Prostate gland (tissue), 2 donors: ENCODE results near the gene RARRES2. TPM values are rescaled to one million over a fixed set of nuclear protein-coding genes. Genes with fewer than 3 reads are reported as not detected.

ENCODE experiments used
- DNase-seq: peaks from one replicate; pipeline ENCODE4 v3.0.0-alpha.2; 2019; ENCODE audit warnings: low spot score
- H3K27ac ChIP-seq, 2 donors: fragments of 200-600 bp; sonication (generic); 2 replicates each; pipeline ENCODE4 v1.5.1; 2017 to 2019
- H3K27me3 ChIP-seq: fragments of 200-600 bp; sonication (generic); replicated peaks from 2 replicates; pipeline ENCODE4 v1.5.1; 2019; ENCODE audit not compliant: insufficient read depth
- H3K36me3 ChIP-seq, 2 donors: fragments of 200-600 bp; sonication (generic); 1 replicate in 1 of 2; 2 replicates in 1 of 2; pipeline versions ENCODE4 v1.5.1 to v1.8.1; 2017 to 2019
- H3K4me1 ChIP-seq: fragments of 200-600 bp; sonication (generic); replicated peaks from 2 replicates; pipeline ENCODE4 v1.5.1; 2019
- H3K4me3 ChIP-seq, 2 donors: fragments of 200-600 bp; sonication (generic); 2 replicates each; pipeline ENCODE4 v1.5.1; 2017 to 2019
- H3K9me3 ChIP-seq: fragments of 200-600 bp; sonication (generic); 2 replicates; pipeline ENCODE4 v1.5.1; 2017
- POLR2A ChIP-seq: fragments of 450-650 bp; IDR thresholded peaks from one replicate; pipeline ENCODE4 v1.6.1; 2016; ENCODE audit warnings: antibody characterized with exemption, mild to moderate bottlenecking
- POLR2AphosphoS5 ChIP-seq: sonication (generic); formaldehyde crosslinking; IDR thresholded peaks from one replicate; pipeline ENCODE4 v1.6.1; 2017; ENCODE audit warnings: antibody characterized with exemption
- WGBS: methylation state at CpG from one replicate; pipeline ENCODE4 v1.1.5; 2018; 5-methylcytosine and 5-hydroxymethylcytosine counted together
- intact Hi-C: fragments of 100-400 bp; cut with DNase I; formaldehyde crosslinking; loops from one replicate; pipeline ENCODE4 v1.14.2; 2022
- total RNA-seq, 2 donors: library from RNA; depleted of rRNA; stranded (reverse); fragments of >200 nt; gene quantifications; one replicate each; pipeline ENCODE4 v1.1.0, GENCODE V29; 2016
- TF ChIP-seq, protein P1 (sequence below), 4 experiments: fragments of 200-600 bp in 2 of 4; fragments of 450-650 bp in 2 of 4; sonication (generic) in 2 of 4; IDR thresholded peaks; 1 replicate in 3 of 4; 2 replicates in 1 of 4; pipeline ENCODE4 v1.5.1; 2016 to 2019; ENCODE audit warnings: antibody characterized with exemption in 4 of 4, mild to moderate bottlenecking in 2 of 4, moderate library complexity in 2 of 4

RARRES2 gene
- total RNA-seq, 2 donors from 2014 or later = 98.8 to 99.8 TPM

DNA sequence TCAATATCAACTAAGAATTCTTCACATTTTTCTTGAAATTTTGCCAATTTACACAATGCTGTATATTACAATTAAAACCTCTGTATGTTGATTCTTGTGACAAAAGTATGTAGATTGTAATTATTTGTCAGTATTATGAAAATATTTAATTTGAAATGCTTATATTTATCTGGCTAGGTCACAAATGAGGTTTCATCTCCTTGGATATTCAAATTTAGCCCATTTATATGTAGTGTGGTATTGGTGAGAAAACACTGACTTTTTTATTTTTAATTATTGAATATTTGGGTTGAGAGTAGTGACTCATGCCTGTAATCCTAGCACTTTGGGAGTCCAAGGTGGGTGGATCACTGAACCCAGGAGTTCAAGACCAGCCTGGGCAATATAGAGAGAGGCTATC, 2.9 kb upstream of the RARRES2 start:
- TF ChIP-seq, protein P1, sequence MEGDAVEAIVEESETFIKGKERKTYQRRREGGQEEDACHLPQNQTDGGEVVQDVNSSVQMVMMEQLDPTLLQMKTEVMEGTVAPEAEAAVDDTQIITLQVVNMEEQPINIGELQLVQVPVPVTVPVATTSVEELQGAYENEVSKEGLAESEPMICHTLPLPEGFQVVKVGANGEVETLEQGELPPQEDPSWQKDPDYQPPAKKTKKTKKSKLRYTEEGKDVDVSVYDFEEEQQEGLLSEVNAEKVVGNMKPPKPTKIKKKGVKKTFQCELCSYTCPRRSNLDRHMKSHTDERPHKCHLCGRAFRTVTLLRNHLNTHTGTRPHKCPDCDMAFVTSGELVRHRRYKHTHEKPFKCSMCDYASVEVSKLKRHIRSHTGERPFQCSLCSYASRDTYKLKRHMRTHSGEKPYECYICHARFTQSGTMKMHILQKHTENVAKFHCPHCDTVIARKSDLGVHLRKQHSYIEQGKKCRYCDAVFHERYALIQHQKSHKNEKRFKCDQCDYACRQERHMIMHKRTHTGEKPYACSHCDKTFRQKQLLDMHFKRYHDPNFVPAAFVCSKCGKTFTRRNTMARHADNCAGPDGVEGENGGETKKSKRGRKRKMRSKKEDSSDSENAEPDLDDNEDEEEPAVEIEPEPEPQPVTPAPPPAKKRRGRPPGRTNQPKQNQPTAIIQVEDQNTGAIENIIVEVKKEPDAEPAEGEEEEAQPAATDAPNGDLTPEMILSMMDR (IDR thresholded peaks at IDR 0.05) = no peak
- no peak for TF ChIP-seq POLR2A
- no peak for TF ChIP-seq POLR2AphosphoS5
- no peaks in the 10 kb centered on the region for H3K4me1 ChIP-seq
- no peak overlapping the region for H3K4me3 ChIP-seq
- H3K9me3 ChIP-seq = no peaks in the 10 kb centered on the region
- peaks cover 2% of the 10 kb centered on the region for H3K27me3 ChIP-seq
- no peaks in the 10 kb centered on the region for H3K36me3 ChIP-seq
- no peak for DNase-seq
- intact Hi-C loops = no loop called here
- H3K27ac ChIP-seq = no peak overlapping the region

DNA sequence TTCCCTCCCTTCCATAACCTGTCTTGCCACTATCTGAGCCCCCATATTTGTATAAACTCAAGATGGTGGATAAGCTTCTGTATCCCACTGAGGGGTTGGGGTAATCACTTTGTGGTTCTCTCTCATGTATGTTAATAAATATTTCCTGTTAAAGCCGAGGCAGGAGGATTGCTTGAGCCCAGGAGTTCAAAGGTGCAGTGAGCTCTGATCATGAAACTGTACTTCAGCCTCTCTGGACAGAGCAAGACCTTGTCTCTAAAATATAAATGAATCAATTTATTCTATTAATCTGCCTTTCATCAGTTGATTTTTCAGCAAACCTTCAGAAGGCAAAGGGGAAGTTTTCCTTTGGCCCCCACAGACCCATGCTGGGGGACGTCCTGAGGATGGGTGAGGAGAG, 1.8 kb upstream of the RARRES2 start:
- no peak overlapping the region for H3K4me3 ChIP-seq
- no peaks in the 10 kb centered on the region for H3K4me1 ChIP-seq
- H3K27ac ChIP-seq = no peak overlapping the region
- intact Hi-C loops = no loop called here
- no peaks in the 10 kb centered on the region for H3K9me3 ChIP-seq
- WGBS = 88% methylated on average over 2 of the region's 2 CpGs
- H3K27me3 ChIP-seq = peaks cover 2% of the 10 kb centered on the region
- no peak for DNase-seq
- TF ChIP-seq, protein P1 (IDR thresholded peaks at IDR 0.05) = no peak
- TF ChIP-seq POLR2AphosphoS5 = no peak
- no peak for TF ChIP-seq POLR2A
- H3K36me3 ChIP-seq = no peaks in the 10 kb centered on the region

DNA sequence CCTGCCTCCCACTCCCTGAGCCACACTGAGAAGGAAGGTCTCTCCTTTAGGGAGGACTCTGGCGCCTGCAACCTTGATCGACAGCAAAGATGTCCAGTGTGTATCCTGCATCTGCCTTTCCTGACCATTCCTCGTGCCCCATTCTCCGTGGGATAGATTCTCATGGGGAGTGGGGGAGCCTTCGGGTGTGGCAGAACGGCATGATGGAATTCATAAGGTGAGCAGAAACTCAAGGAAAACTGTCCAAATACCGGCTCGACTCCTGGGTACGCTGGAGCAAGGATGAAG, 636 bp upstream of the RARRES2 start:
- Histone ChIP-seq H3K4me1 (no peaks in the 10 kb centered on the region), H3K27me3 (peaks cover 2% of the 10 kb centered on the region), H3K27ac (peak overlapping the region; percentile 44 to 62), H3K9me3 (no peaks in the 10 kb centered on the region), H3K4me3 (peak overlapping the region in 1 of 2 donors; percentile 33), H3K36me3 (no peaks in the 10 kb centered on the region)
- DNase-seq = no peak
- WGBS = 86% methylated on average over 9 of the region's 9 CpGs
- intact Hi-C loops = no loop called here
- TF ChIP-seq, protein P1 (IDR thresholded peaks at IDR 0.05) = no peak
- no peak for TF ChIP-seq POLR2AphosphoS5
- TF ChIP-seq POLR2A = no peak

DNA sequence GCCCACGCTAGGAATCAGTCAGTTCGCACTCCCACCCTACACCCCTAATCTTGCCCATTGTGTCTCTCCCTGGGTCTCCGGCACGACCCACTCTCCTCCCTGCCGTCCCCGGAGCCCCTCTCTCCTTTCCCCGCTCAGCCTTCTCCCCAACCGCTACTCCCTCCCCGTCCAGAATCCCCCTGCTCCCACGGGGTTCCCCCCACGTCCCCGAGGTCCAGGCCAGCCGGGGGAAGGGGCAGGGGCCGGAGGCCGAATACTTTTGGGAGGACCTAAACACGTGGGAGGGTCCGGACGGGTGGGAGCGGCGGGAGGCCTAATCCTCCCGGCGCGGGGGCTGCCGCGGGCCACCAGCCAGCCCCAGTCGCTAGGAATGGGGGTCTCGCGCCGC, 560 bp downstream of the RARRES2 start:
- Histone ChIP-seq H3K4me1 (no peaks in the 10 kb centered on the region), H3K36me3 (no peaks in the 10 kb centered on the region), H3K27ac (peak overlapping the region; percentile 70 to 81), H3K9me3 (no peaks in the 10 kb centered on the region), H3K4me3 (peak overlapping the region; percentile 33 to 41), H3K27me3 (peaks cover 2% of the 10 kb centered on the region)
- no peak for DNase-seq
- intact Hi-C loops = no loop called here
- TF ChIP-seq, protein P1 (IDR thresholded peaks at IDR 0.05) = no peak
- TF ChIP-seq POLR2A = no peak
- no peak for TF ChIP-seq POLR2AphosphoS5
- 14% methylated on average over 29 of the region's 29 CpGs for WGBS

DNA sequence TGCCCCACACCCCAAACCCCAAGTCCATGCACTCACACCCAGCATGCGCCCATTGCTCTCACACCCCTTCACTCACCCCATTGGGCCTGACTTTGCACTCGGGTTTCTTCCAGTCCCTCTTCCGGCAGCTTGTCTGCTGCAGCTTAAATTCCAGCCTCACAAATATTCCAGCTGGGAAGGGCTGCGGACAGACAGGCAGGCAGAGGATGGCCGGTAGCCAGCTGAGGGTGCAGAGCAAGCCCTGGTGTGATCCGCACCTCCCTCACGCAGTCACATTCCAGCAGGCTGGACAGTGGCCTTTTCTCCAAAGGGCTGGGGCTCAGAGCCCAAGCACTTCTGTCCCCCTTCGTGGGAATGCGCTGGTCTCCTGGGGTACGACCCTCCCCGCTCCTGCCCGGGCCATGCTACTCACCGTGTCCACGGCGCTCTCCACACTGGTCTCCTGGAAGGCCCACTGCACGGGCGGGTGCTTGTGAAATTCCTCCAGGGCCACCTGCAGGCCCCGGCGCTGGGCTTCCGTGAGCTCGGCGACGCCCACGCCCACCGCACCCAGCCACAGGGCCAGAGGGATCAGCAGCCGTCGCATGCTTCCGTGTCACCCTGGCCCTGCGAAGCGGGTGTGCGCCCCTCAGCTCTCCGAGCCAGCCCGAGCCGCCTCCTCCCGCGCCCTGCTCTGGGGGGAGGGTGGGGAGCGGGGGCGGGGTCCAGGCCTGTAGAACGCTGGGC, 1.2 kb downstream of the RARRES2 start:
- TF ChIP-seq, protein P1 (IDR thresholded peaks at IDR 0.05) = no peak
- TF ChIP-seq POLR2A (no peak), POLR2AphosphoS5 (no peak)
- H3K4me1 ChIP-seq = no peaks in the 10 kb centered on the region
- no peak for DNase-seq
- no peaks in the 10 kb centered on the region for H3K9me3 ChIP-seq
- 18% methylated on average over 38 of the region's 39 CpGs for WGBS
- intact Hi-C loops = no loop called here
- H3K27ac ChIP-seq = peak overlapping the region; percentile 70 to 81
- H3K4me3 ChIP-seq = peak overlapping the region; percentile 33 to 41
- no peaks in the 10 kb centered on the region for H3K36me3 ChIP-seq
- H3K27me3 ChIP-seq = peaks cover under 1% of the 10 kb centered on the region
